GM10248 (cell line): ENCODE measurements around the gene SMURF1.

Experiments
- CTCF ChIA-PET: fragments of 300-600 bp; sonication (Branson Sonifier 250); formaldehyde crosslinking; extraction: SDS; loops from one replicate; lab custom pipeline; 2021; ENCODE audit warnings: antibody characterized with exemption; lab: Yijun Ruan, JAX
- POLR2A ChIA-PET: fragments of 350-650 bp; sonication (Branson Sonifier 250); formaldehyde crosslinking; extraction: SDS; loops from one replicate; lab custom pipeline; 2020; ENCODE audit warnings: antibody characterized with exemption; lab: Yijun Ruan, JAX
- DNase-seq: peaks from one replicate; pipeline ENCODE4 v3.0.0; 2012; ENCODE audit errors: extremely low spot score
- CTCF ChIP-seq: IDR thresholded peaks from 2 replicates; pipeline ENCODE4 v1.5.1; 2012; ENCODE audit warnings: mild to moderate bottlenecking, low read depth; ENCODE audit errors: extremely low read depth, missing control alignments, control extremely low read depth

The SMURF1 gene

GRCh38 chr7:99004216-99004615, 139.7 kb downstream of the SMURF1 start:
- POLR2A ChIA-PET = no interaction called here
- CTCF ChIA-PET = interaction anchor here (1.1 to 2.2 kb wide), 3 partner anchors 11 to 19 kb away, joined by 3 to 6 read pairs (median 3); no protein-coding TSS in a partner anchor
- no peak for DNase-seq
- TF ChIP-seq CTCF = no peak

GRCh38 chr7:99003419-99003818, 140.5 kb downstream of the SMURF1 start:
- POLR2A ChIA-PET = no interaction called here
- no peak for TF ChIP-seq CTCF
- DNase-seq = no peak
- CTCF ChIA-PET = interaction anchor here (1.3 to 2.2 kb wide), 3 partner anchors 9 to 19 kb away, joined by 3 to 6 read pairs (median 6); no protein-coding TSS in a partner anchor

- TF ChIP-seq CTCF = no peak
- ChIA-PET CTCF (interaction anchor here (1.9 kb wide), 1 partner anchor 10 kb away, joined by 6 read pairs; no protein-coding TSS in a partner anchor), POLR2A (interaction anchor here (0.6 kb wide), 1 partner anchor 325 kb away, joined by 5 read pairs; no protein-coding TSS in a partner anchor)
- no peak for DNase-seq
Observed at GRCh38 chr7:99002827-99003212, 141.1 kb downstream of the SMURF1 start.

GRCh38 chr7:99002148-99002826, 141.6 kb downstream of the SMURF1 start:
- no peak for TF ChIP-seq CTCF
- ChIA-PET CTCF (interaction anchor here (1.8 to 1.9 kb wide), 2 partner anchors 10 to 18 kb away, joined by 6 read pairs; no protein-coding TSS in a partner anchor), POLR2A (interaction anchor here (0.6 kb wide), 1 partner anchor 325 kb away, joined by 5 read pairs; no protein-coding TSS in a partner anchor)
- DNase-seq = no peak

GRCh38 chr7:99001482-99002147, 142.3 kb downstream of the SMURF1 start:
- ChIA-PET POLR2A (no interaction called here), CTCF (interaction anchor here (1.8 to 1.9 kb wide), 2 partner anchors 11 to 18 kb away, joined by 6 read pairs; no protein-coding TSS in a partner anchor)
- TF ChIP-seq CTCF = no peak
- no peak for DNase-seq

- ChIA-PET CTCF (interaction anchor here (1.8 kb wide), 1 partner anchor 17 kb away, joined by 6 read pairs; no protein-coding TSS in a partner anchor), POLR2A (no interaction called here)
- DNase-seq = no peak
- no peak for TF ChIP-seq CTCF
Observed at GRCh38 chr7:99000904-99001465, 142.9 kb downstream of the SMURF1 start.
